Testis (tissue), 2 donors: Measurements from ENCODE around the gene POLR2F.

Source experiments
- POLR2A ChIP-seq: fragments of 450-650 bp; IDR thresholded peaks from one replicate; pipeline ENCODE4 v1.6.1; 2017; ENCODE audit warnings: antibody characterized with exemption, mild to moderate bottlenecking, moderate library complexity
- TF ChIP-seq, protein P1 (sequence below), 3 experiments: fragments of 450-650 bp in 2 of 3; fragments of 200-600 bp in 1 of 3; sonication (generic) in 1 of 3; IDR thresholded peaks; one replicate each; pipeline ENCODE4 v1.5.1; 2016 to 2019; ENCODE audit warnings: antibody characterized with exemption in 3 of 3, mild to moderate bottlenecking in 2 of 3, moderate library complexity in 1 of 3

GRCh38 chr22:37930952-37931440 lies 22.5 kb upstream of the POLR2F start:
- TF ChIP-seq, protein P1, sequence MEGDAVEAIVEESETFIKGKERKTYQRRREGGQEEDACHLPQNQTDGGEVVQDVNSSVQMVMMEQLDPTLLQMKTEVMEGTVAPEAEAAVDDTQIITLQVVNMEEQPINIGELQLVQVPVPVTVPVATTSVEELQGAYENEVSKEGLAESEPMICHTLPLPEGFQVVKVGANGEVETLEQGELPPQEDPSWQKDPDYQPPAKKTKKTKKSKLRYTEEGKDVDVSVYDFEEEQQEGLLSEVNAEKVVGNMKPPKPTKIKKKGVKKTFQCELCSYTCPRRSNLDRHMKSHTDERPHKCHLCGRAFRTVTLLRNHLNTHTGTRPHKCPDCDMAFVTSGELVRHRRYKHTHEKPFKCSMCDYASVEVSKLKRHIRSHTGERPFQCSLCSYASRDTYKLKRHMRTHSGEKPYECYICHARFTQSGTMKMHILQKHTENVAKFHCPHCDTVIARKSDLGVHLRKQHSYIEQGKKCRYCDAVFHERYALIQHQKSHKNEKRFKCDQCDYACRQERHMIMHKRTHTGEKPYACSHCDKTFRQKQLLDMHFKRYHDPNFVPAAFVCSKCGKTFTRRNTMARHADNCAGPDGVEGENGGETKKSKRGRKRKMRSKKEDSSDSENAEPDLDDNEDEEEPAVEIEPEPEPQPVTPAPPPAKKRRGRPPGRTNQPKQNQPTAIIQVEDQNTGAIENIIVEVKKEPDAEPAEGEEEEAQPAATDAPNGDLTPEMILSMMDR (IDR thresholded peaks at IDR 0.05): no peak
- TF ChIP-seq POLR2A: no peak
